Activated CD8-positive, alpha-beta memory T cell treated with anti-CD3 and anti-CD28 coated beads for 4 hours (primary cell): Measurements from ENCODE around the gene MYOT.
"Not testable (repeated sequence)": the region's sequence is repeated elsewhere in the genome, so short reads cannot be mapped to it uniquely, and the experiment has no call there.

ENCODE experiments used
- DNase-seq, 2 donors: peaks; one replicate each; pipeline ENCODE4 v3.0.0-alpha.2; 2020; ENCODE audit warnings: low read depth in 2 of 2

MYOT gene

GRCh38 chr5:137867664-137868063 lies at the start of gene MYOT:
Gene MYOT, plus strand, starts transcription at chr5:137867860. Its CDS starts 2,792 bp downstream, at chr5:137870652.
- DNase-seq: no peak

- DNase-seq: no peak
Observed at GRCh38 chr5:137819766-137820165, 47.9 kb upstream of the MYOT start.

- no peak for DNase-seq
Observed at GRCh38 chr5:137822158-137822764, 45.4 kb upstream of the MYOT start.

- DNase-seq: no peak
Observed at GRCh38 chr5:137822984-137823383, 44.7 kb upstream of the MYOT start.

- DNase-seq: no peak
Observed at GRCh38 chr5:137825165-137825564, 42.5 kb upstream of the MYOT start.

GRCh38 chr5:137826067-137826466 lies 41.6 kb upstream of the MYOT start:
- no peak for DNase-seq

GRCh38 chr5:137828180-137828579 lies 39.5 kb upstream of the MYOT start:
- DNase-seq: no peak

GRCh38 chr5:137828664-137829063 lies 39.0 kb upstream of the MYOT start:
- DNase-seq: no peak

- no peak for DNase-seq
Observed at GRCh38 chr5:137831105-137831504, 36.6 kb upstream of the MYOT start.

- no peak for DNase-seq
Observed at GRCh38 chr5:137831526-137831925, 36.1 kb upstream of the MYOT start.

- no peak for DNase-seq
Observed at GRCh38 chr5:137832416-137832815, 35.2 kb upstream of the MYOT start.

- no peak for DNase-seq
Observed at GRCh38 chr5:137833463-137833862, 34.2 kb upstream of the MYOT start.

- DNase-seq: no peak
Observed at GRCh38 chr5:137834498-137835049, 33.1 kb upstream of the MYOT start.

- DNase-seq: no peak
Observed at GRCh38 chr5:137836298-137836697, 31.4 kb upstream of the MYOT start.

GRCh38 chr5:137836997-137837396 lies 30.7 kb upstream of the MYOT start:
- no peak for DNase-seq

GRCh38 chr5:137837491-137838394 lies 29.9 kb upstream of the MYOT start:
- DNase-seq: no peak

- no peak for DNase-seq
Observed at GRCh38 chr5:137838976-137839375, 28.7 kb upstream of the MYOT start.

- DNase-seq: no peak
Observed at GRCh38 chr5:137842296-137842695, 25.4 kb upstream of the MYOT start.

- DNase-seq: no peak
Observed at GRCh38 chr5:137843676-137844299, 23.9 kb upstream of the MYOT start.

GRCh38 chr5:137845472-137845871 lies 22.2 kb upstream of the MYOT start:
- no peak for DNase-seq

GRCh38 chr5:137847687-137848086 lies 20.0 kb upstream of the MYOT start:
- DNase-seq: no peak

GRCh38 chr5:137853165-137853564 lies 14.5 kb upstream of the MYOT start:
- DNase-seq: not testable (repeated sequence)
